GM19043 (cell line): ENCODE data around the gene IFI30.

Experiments used
- ATAC-seq: cut with Tn5 transposase; IDR thresholded peaks from one replicate; pipeline ENCODE4 v1.9.1; 2021; ENCODE audit warnings: low read depth; ENCODE audit not compliant: unreplicated experiment

The IFI30 gene

DNA sequence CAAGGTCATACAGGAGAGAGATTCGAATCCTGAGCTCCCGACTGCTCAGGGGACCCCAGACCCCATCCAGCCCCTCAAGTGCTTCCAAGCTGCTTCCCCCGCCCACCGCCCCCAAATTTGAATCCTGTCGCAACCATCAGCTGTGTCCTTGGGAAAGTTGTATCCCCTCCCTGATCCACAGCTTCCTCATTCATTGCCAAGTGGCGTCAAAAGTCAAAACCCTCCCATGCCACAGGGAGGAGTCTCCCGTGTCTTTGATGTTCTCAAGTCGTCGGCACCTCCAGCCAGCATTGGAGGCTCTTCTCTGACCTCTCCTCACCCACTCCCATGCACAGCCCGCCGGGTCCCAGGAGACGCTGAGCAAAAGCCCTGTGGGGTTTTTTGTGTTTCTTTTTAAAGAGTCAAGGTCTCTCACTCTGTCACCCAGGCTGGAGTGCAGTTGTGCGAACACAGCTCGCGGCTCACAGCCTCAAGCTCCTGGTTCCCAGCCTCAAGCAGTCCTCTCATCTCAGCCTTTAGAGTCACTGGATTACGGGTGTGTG is 2.8 kb upstream of the IFI30 start:
- no peak for ATAC-seq

- ATAC-seq = no peak
These were observed 1.8 kb upstream of the IFI30 start for GRCh38 chr19:18171605-18172327.

GRCh38 chr19:18172331-18173053 is 1.1 kb upstream of the IFI30 start:
- ATAC-seq = no peak

GRCh38 chr19:18173054-18173571 is 500 bp upstream of the IFI30 start:
- ATAC-seq = no peak

- no peak for ATAC-seq
These were observed 1.4 kb downstream of the IFI30 start for GRCh38 chr19:18174983-18175382.

DNA sequence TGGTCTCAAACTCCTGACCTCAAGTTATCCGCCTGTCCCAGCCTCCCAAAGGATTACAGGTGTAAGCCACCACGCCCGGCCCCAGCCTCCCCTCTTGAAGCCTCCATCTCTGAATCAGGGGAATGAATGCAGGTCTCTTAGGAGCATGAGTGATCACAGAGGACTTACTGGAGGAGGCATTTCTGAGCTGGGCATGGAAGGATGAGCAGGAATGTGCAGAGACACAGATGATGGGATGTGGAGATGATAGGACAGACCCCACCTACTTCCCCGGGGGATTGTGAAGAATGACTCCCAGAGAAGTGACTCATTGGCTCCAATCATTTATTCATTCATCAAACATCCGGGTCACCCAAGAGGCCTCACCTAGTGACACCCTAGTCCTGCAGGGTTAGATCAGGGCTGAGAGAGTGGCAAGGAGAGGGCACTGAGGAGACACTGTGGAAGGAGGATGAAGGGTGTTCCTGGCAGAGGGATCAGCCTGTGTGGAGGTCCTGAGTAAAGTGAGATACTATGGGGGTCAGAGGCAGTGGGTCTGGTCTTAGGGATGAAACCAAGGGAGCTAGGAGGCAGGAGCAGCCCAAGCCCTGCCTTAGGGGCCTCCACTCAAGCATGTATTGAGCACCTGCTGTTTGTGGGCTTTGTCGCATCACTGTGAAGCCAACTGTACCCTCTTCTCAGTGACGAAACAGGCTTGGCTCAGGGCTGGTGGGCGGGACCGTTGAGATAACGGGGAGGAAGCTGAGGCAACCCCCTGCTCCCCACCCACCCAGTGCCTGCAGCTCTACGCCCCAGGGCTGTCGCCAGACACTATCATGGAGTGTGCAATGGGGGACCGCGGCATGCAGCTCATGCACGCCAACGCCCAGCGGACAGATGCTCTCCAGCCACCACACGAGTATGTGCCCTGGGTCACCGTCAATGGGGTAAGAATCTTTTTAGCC is 3.0 kb downstream of the IFI30 start:
- no peak for ATAC-seq

DNA sequence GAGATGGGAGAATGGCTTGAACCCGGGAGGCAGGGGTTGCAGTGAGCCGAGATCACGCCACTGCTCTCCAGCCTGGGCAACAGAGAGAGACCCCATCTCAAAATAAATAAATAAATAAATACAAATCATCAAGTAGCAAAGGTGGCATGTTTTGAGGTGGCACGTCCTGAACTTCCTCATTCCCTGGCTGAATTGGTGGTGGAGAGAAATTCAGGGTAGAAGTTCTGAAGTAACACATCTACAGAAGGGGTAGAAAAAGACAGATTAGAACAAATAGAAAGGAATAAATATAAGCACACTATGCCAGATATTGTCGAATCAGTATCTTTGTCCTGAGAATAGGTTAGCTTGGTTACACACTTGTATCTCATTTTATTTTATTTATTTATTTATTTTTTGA is 6.3 kb downstream of the IFI30 start:
- ATAC-seq = no peak

- ATAC-seq = no peak
These were observed 9.9 kb downstream of the IFI30 start for GRCh38 chr19:18183529-18183928.

GRCh38 chr19:18185538-18185937 is 11.9 kb downstream of the IFI30 start:
- ATAC-seq = no peak

- no peak for ATAC-seq
These were observed 16.7 kb downstream of the IFI30 start for GRCh38 chr19:18190278-18190677.

DNA sequence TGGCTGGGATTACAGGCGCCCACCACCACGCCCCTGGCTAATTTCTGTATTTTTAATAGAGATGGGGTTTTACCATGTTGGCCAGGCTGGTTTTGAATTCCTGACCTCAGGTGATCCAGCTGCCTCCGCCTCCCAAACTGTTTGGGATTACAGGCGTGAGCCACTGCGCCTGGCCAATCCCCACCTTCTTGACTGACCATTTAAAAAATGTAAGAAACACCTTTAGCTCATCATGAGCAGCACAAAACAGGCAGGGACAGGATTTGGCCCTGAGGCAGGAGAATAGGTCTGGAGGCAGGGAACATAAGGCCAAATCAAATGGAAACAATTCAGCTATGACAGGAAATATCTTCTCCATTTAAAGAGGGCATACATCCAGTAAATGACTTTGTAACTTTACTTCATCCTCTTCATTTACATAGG is 18.0 kb downstream of the IFI30 start:
- ATAC-seq = no peak

- ATAC-seq = peak; percentile 88
These were observed 19.2 kb downstream of the IFI30 start, which contains the start of gene MPV17L2 for GRCh38 chr19:18192673-18193387. TSS of gene MPV17L2 (plus strand) at chr19:18193218. CDS start at chr19:18193282, 64 bp downstream.

GRCh38 chr19:18193388-18194180 is 20.0 kb downstream of the IFI30 start:
- ATAC-seq = no peak

DNA sequence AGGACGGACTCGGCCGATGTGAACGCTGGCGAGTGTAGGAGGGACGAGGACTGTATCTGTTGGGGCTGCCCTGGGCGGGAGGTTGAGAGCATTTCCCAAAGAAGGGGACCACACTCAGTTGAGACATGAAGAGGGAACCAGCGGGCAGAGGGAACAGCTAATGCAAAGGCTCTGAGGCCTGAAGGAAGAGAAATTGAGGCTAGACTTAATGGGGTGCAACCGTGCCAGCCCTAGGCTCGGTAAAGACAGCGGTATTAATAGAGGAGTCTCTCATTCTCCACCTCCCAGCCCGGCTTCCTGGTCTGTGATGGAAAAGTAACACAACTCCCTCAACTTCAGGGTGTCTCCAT is 20.5 kb downstream of the IFI30 start:
- no peak for ATAC-seq

DNA sequence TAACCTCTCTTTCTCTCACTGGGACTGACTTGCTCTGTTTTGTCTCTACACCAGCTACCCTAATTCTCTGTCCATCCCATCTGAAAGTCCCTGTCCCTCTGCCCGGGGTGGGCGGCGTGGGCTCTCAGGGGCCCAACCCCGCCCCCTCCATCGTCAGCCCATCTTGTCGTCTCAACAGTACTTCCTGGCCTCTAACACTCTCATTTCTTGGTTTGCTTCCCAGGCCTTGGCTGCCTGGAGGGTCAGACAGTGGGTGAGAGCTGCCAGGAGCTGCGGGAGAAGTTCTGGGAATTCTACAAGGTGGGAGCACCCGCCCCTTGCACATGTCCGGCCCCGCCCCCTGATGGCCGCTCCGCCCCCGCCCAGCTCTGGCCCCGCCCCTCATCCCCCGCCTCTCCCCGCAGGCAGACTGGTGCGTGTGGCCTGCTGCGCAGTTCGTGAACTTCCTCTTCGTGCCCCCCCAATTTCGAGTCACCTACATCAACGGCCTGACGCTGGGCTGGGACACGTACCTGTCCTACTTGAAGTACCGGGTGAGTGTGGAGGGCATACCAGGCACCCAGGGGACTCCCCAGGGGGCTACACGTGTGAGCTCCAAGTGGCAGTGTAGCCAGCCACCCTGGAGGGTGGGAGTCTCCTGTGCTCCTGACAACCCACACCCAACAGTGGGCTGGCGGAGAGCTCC is 21.1 kb downstream of the IFI30 start:
- no peak for ATAC-seq

- ATAC-seq = no peak
These were observed 22.9 kb downstream of the IFI30 start for GRCh38 chr19:18196511-18196845.

DNA sequence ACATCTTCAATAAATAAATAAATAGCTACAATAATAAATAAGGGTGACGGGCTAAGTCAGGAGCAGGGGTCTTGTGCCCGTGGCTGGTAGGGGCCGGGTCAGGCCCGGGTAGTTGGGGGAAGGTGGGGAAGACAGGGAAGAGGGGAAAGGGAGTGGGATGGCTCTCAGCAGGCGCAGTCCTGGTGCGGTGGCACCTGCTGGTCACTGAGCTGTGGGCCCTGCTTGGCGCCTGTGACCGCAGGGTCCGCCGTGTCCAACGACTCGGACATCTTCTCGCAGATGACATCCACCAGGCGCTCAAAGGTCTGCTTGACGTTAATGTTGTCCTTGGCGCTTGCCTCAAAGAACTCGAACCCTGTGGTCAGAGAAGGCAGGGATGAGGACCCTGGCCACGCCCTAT is 23.7 kb downstream of the IFI30 start:
- ATAC-seq = no peak

- no peak for ATAC-seq
These were observed 24.3 kb downstream of the IFI30 start for GRCh38 chr19:18197941-18198340.

DNA sequence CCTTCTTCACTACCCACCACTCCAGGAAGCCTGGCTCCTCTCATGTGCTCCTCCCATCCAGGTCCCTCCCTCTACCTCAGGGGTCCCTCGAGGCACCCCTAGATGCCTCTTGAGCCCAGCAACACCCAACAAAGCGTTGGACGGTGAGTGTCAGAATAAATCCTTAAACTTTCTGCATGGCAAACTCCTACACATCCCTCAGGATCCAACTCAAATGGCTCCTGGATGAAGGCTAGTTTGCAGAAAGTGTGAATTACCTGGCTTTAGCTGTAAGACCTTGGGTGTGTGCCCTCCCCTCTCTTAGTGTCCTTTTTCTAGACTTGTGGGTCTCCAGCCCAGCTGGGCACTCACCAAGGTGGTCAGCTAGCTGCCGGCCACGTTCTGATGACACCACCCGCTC is 24.8 kb downstream of the IFI30 start:
- no peak for ATAC-seq
